Measurements from ENCODE around the gene TOPAZ1. TPM values are rescaled to one million over a fixed set of nuclear protein-coding genes. Genes with fewer than 3 reads are reported as not detected.

TOPAZ1 gene
- total RNA-seq, 1 donor from 2014 or later: not detected

DNA sequence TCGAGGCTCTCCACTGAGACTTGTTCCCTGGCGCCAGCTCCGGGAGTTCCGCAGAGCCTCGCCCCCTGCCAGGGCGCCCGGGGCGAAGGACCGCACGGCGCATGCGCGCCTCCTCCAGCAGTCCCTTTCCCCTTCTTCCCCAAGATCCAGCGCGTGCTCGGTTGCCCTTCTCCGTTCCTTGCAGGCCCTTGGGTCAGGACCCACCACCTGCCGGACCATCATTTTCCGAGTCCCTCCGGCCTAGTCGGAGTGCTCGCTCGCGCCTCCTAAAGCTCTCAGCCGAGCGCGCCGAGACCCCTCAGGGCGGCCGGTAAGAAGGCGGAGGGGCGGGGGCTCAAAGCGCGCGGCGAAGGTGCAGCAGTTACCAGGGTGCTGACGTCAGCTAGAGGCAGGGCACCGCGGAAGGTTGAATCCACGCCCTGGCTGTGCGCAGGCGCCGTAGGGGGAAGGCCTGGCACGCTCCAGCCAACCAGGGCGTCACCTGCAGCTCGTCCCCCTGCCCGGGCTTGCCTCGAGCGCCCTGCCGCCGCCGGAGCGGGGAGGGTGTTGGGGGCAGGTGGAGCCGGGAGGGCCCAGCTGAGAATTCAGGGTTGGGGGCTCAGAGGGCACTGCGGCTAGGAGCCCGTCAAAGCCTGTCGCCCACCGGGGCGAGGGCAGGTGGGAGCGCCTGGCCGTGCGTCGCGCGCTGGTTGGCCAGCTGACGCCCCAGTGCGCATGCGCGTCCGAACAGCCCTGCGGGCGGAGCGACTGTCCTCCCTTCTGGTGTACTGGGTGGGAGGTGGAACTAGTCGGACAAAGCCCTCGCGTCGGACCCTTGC is 96.5 kb downstream of the TOPAZ1 start, which contains the start of gene TCAIM:
TCAIM (plus strand) TSS at position 757 of the 818 bp plus-strand sequence. CDS start 16,017 bp downstream, outside the sequence.
- Mint-ChIP-seq H3K27me3 (ENCODE audit: low read depth, unreplicated experiment) (no peaks in the 10 kb centered on the region), H3K9me3 (ENCODE audit: unreplicated experiment) (no peaks in the 10 kb centered on the region), H3K4me3 (ENCODE audit: unreplicated experiment) (peak within 1 kb of the TSS; percentile 98), H3K27ac (ENCODE audit: unreplicated experiment) (peak within 1 kb of the TSS; percentile 88), H3K36me3 (ENCODE audit: low read depth, unreplicated experiment) (no peaks in the 10 kb centered on the region), H3K4me1 (ENCODE audit: low read depth, unreplicated experiment) (peaks cover 19% of the 10 kb centered on the region)
- H2AFZ ChIP-seq (ENCODE audit: low read depth, low read length): peak within 1 kb of the TSS; percentile 96
- peak within 1 kb of the TSS; percentile 92 for H3K4me3 ChIP-seq (ENCODE audit: insufficient read depth, low read depth, low read length)
- no peaks in the 10 kb centered on the region for H3K9me3 ChIP-seq (ENCODE audit: insufficient read depth, low read depth, low read length)
- H3K27ac ChIP-seq (ENCODE audit: low read depth, low read length): peak within 1 kb of the TSS; percentile 86
- H3K79me2 ChIP-seq (ENCODE audit: insufficient read depth, low read length): peaks cover 19% of the 10 kb centered on the region
- peaks cover 2% of the 10 kb centered on the region for H3K27me3 ChIP-seq (ENCODE audit: insufficient read depth, low read length)
- H3K4me1 ChIP-seq (ENCODE audit: insufficient read depth, low read length): peaks cover 15% of the 10 kb centered on the region
- TF ChIP-seq CTCF (IDR thresholded peaks at IDR 0.05; ENCODE audit: insufficient read depth, low read depth, low read length): no peak
- no peak for TF ChIP-seq EZH2 (IDR thresholded peaks at IDR 0.05; ENCODE audit: insufficient read depth, low read length)
- H4K20me1 ChIP-seq (ENCODE audit: insufficient read depth, low read length): no peaks in the 10 kb centered on the region
- H3K4me2 ChIP-seq (ENCODE audit: low read length): peak within 1 kb of the TSS; percentile 85
- peaks cover 2% of the 10 kb centered on the region for H3K36me3 ChIP-seq (ENCODE audit: insufficient read depth, low read length)
- DNase-seq (ENCODE audit: low read depth) (peak; percentile 90), FAIRE-seq (no peak)
- peak within 1 kb of the TSS; percentile 89 for H3K9ac ChIP-seq (ENCODE audit: low read length)

DNA sequence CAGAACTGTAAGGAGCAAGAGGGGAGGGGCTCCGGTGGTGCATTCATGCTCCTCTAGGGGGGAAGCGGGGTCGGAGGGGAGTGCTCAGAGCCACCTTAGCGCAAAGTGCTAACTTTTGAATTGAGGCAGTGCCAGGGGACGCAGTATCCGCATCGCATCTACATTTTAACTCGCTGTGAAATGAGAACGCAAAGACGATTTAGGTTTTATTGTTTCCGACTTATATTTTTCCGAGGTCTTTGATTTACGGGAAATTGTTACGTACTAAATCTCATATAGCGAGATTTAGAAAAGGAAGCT is 97.1 kb downstream of the TOPAZ1 start:
- Histone ChIP-seq H4K20me1 (ENCODE audit: insufficient read depth, low read length) (no peaks in the 10 kb centered on the region), H3K27ac (ENCODE audit: low read depth, low read length) (peak overlapping the region; percentile 86), H3K27me3 (ENCODE audit: insufficient read depth, low read length) (peaks cover 2% of the 10 kb centered on the region), H3K4me2 (ENCODE audit: low read length) (peak overlapping the region; percentile 85), H3K36me3 (ENCODE audit: insufficient read depth, low read length) (peaks cover 2% of the 10 kb centered on the region), H3K79me2 (ENCODE audit: insufficient read depth, low read length) (peaks cover 19% of the 10 kb centered on the region), H3K4me3 (ENCODE audit: insufficient read depth, low read depth, low read length) (peak overlapping the region; percentile 92), H2AFZ (ENCODE audit: low read depth, low read length) (peak overlapping the region; percentile 96), H3K9ac (ENCODE audit: low read length) (peak overlapping the region; percentile 89), H3K9me3 (ENCODE audit: insufficient read depth, low read depth, low read length) (no peaks in the 10 kb centered on the region), H3K4me1 (ENCODE audit: insufficient read depth, low read length) (peaks cover 15% of the 10 kb centered on the region)
- Mint-ChIP-seq H3K4me3 (ENCODE audit: unreplicated experiment) (peak overlapping the region; percentile 98), H3K27ac (ENCODE audit: unreplicated experiment) (peak overlapping the region; percentile 88), H3K9me3 (ENCODE audit: unreplicated experiment) (no peaks in the 10 kb centered on the region), H3K4me1 (ENCODE audit: low read depth, unreplicated experiment) (peaks cover 19% of the 10 kb centered on the region), H3K27me3 (ENCODE audit: low read depth, unreplicated experiment) (no peaks in the 10 kb centered on the region), H3K36me3 (ENCODE audit: low read depth, unreplicated experiment) (no peaks in the 10 kb centered on the region)
- no peak for TF ChIP-seq EZH2 (IDR thresholded peaks at IDR 0.05; ENCODE audit: insufficient read depth, low read length)
- no peak for TF ChIP-seq CTCF (IDR thresholded peaks at IDR 0.05; ENCODE audit: insufficient read depth, low read depth, low read length)
- FAIRE-seq: no peak
- DNase-seq (ENCODE audit: low read depth): no peak

Data from astrocyte (in vitro differentiated cells and primary cell).